H1 (cell line): ENCODE results near the gene BEAN1. TPM values are rescaled to one million over a fixed set of nuclear protein-coding genes. Genes with fewer than 3 reads are reported as not detected.

Source experiments
- CTCF ChIA-PET: fragments of 300-600 bp; sonication (Branson Sonifier 250); formaldehyde crosslinking; loops from one replicate; lab custom pipeline; 2021; ENCODE audit not compliant: partially characterized antibody; lab: Charles Lee
- POLR2A ChIA-PET: fragments of 300-600 bp; sonication (Branson Sonifier 250); formaldehyde crosslinking; loops from one replicate; lab custom pipeline; 2021; ENCODE audit warnings: inconsistent platforms; ENCODE audit not compliant: partially characterized antibody; lab: Charles Lee
- DNase-seq, 2 experiments: peaks; one replicate each; pipeline versions ENCODE4 v3.0.0 to v3.0.0-alpha.2; 2010 to 2022; ENCODE audit warnings: low spot score in 2 of 2, low read depth in 1 of 2, mixed read lengths in 1 of 2
- FAIRE-seq: peaks from 2 replicates; lab custom pipeline; 2011; peaks lifted over from hg19 to GRCh38; lab: Jason Lieb, UNC
- H2AFZ ChIP-seq: 2 replicates; pipeline ENCODE4 v1.8.1; 2012; ENCODE audit warnings: low read length, inconsistent platforms
- H2AK5ac ChIP-seq: 2 replicates; pipeline ENCODE4 v1.6.1; 2013; ENCODE audit warnings: low read depth, low read length
- H2BK120ac ChIP-seq: replicated peaks from 2 replicates; pipeline ENCODE3; 2013; ENCODE audit warnings: low read depth, low read length, inconsistent platforms
- H2BK12ac ChIP-seq: 2 replicates; pipeline ENCODE4 v1.6.1; 2013; ENCODE audit warnings: low read depth, low read length
- H2BK15ac ChIP-seq: 2 replicates; pipeline ENCODE4 v1.6.1; 2013; ENCODE audit warnings: low read length
- H2BK20ac ChIP-seq: 2 replicates; pipeline ENCODE4 v1.6.1; 2013; ENCODE audit warnings: low read length
- H2BK5ac ChIP-seq: 2 replicates; pipeline ENCODE4 v1.6.1; 2013; ENCODE audit warnings: low read depth, low read length
- H3K14ac ChIP-seq: 2 replicates; pipeline ENCODE4 v1.6.1; 2013; ENCODE audit warnings: inconsistent platforms; ENCODE audit not compliant: insufficient read length
- H3K18ac ChIP-seq: 2 replicates; pipeline ENCODE4 v1.6.1; 2013; ENCODE audit warnings: low read length; ENCODE audit errors: extremely low read depth
- H3K23ac ChIP-seq: 2 replicates; pipeline ENCODE4 v1.6.1; 2013; ENCODE audit warnings: inconsistent platforms; ENCODE audit not compliant: insufficient read length
- H3K23me2 ChIP-seq: 2 replicates; pipeline ENCODE4 v1.6.1; 2013; ENCODE audit warnings: low read depth, low read length
- H3K27ac ChIP-seq: 2 replicates; pipeline ENCODE4 v1.6.1; 2011; ENCODE audit warnings: low read depth, low read length, inconsistent platforms
- H3K27me3 ChIP-seq, 4 experiments: replicated peaks in 1 of 4; 1 replicate in 1 of 4; 2 replicates in 3 of 4; pipeline versions ENCODE4 v1.6.1 to v1.8.1; 2011 to 2013; ENCODE audit warnings: low read length in 3 of 4, mild to moderate bottlenecking in 3 of 4, inconsistent platforms in 2 of 4, mixed read lengths in 2 of 4, moderate library complexity in 1 of 4; ENCODE audit not compliant: control insufficient read depth in 3 of 4, insufficient read depth in 3 of 4; ENCODE audit errors: extremely low read depth in 1 of 4
- H3K36me3 ChIP-seq, 4 experiments: 2 replicates each; pipeline versions ENCODE4 v1.6.1 to v1.8.1; 2011 to 2013; ENCODE audit warnings: mild to moderate bottlenecking in 4 of 4, low read length in 3 of 4, moderate library complexity in 2 of 4, control low read depth in 1 of 4, inconsistent platforms in 1 of 4; ENCODE audit not compliant: insufficient read depth in 4 of 4, control insufficient read depth in 2 of 4
- H3K4ac ChIP-seq: replicated peaks from 2 replicates; pipeline ENCODE3; 2013; ENCODE audit warnings: low read length, low read depth, mixed read lengths, inconsistent platforms; ENCODE audit not compliant: insufficient read length
- H3K4me1 ChIP-seq, 4 experiments: replicated peaks in 1 of 4; 1 replicate in 1 of 4; 2 replicates in 3 of 4; pipeline versions ENCODE4 v1.6.1 to v1.8.1; 2011 to 2013; ENCODE audit warnings: low read length in 3 of 4, inconsistent platforms in 2 of 4, mixed read lengths in 1 of 4; ENCODE audit not compliant: insufficient read depth in 4 of 4, control insufficient read depth in 3 of 4
- H3K4me2 ChIP-seq, 2 experiments: 2 replicates each; pipeline versions ENCODE4 v1.6.1 to v1.8.1; 2011 to 2013; ENCODE audit warnings: low read depth in 2 of 2, low read length in 2 of 2, control low read depth in 1 of 2, inconsistent platforms in 1 of 2, mild to moderate bottlenecking in 1 of 2; ENCODE audit not compliant: insufficient read depth in 1 of 2
- H3K4me3 ChIP-seq, 4 experiments: fragments of 200-600, 300-600 bp in 1 of 4; sonication (generic), shearing (Covaris generic), sonication (Bioruptor Twin) in 1 of 4; 2 replicates each; pipeline versions ENCODE4 v1.5.1 to v1.8.1; 2011 to 2016; ENCODE audit warnings: low read length in 4 of 4, low read depth in 3 of 4, control low read depth in 2 of 4, inconsistent platforms in 2 of 4, mild to moderate bottlenecking in 2 of 4, mixed read lengths in 1 of 4, moderate library complexity in 1 of 4; ENCODE audit not compliant: insufficient read depth in 2 of 4; ENCODE audit errors: extremely low read depth in 1 of 4
- H3K56ac ChIP-seq: replicated peaks from 2 replicates; pipeline ENCODE3; 2013; ENCODE audit warnings: low read depth, mild to moderate bottlenecking, mixed read lengths, low read length, inconsistent platforms; ENCODE audit not compliant: insufficient read length
- H3K79me1 ChIP-seq: 2 replicates; pipeline ENCODE4 v1.6.1; 2013; ENCODE audit warnings: low read depth, low read length, control low read depth
- H3K79me2 ChIP-seq, 2 experiments: 2 replicates each; pipeline versions ENCODE4 v1.6.1 to v1.8.1; 2012 to 2013; ENCODE audit warnings: low read length in 2 of 2, mild to moderate bottlenecking in 2 of 2, inconsistent platforms in 1 of 2; ENCODE audit not compliant: insufficient read depth in 2 of 2, control insufficient read depth in 1 of 2
- H3K9ac ChIP-seq, 4 experiments: replicated peaks in 1 of 4; 1 replicate in 1 of 4; 2 replicates in 3 of 4; pipeline versions ENCODE4 v1.6.1 to v1.8.1; 2011 to 2013; ENCODE audit warnings: low read depth in 3 of 4, low read length in 3 of 4, control low read depth in 2 of 4, mild to moderate bottlenecking in 2 of 4, moderate library complexity in 2 of 4, inconsistent platforms in 1 of 4; ENCODE audit errors: extremely low read depth in 1 of 4
- H3K9me3 ChIP-seq, 2 experiments: 2 replicates each; pipeline versions ENCODE4 v1.6.1 to v1.8.1; 2012 to 2013; ENCODE audit warnings: mild to moderate bottlenecking in 2 of 2, moderate library complexity in 2 of 2, control low read depth in 1 of 2, inconsistent platforms in 1 of 2, low read depth in 1 of 2, low read length in 1 of 2, mixed read lengths in 1 of 2; ENCODE audit not compliant: insufficient read depth in 2 of 2
- H4K20me1 ChIP-seq, 2 experiments: replicated peaks in 1 of 2; 2 replicates each; pipeline versions ENCODE3 to v1.8.1; 2011 to 2013; ENCODE audit warnings: inconsistent platforms in 2 of 2, low read length in 2 of 2, mild to moderate bottlenecking in 1 of 2; ENCODE audit not compliant: insufficient read depth in 2 of 2, control insufficient read depth in 1 of 2
- H4K5ac ChIP-seq: 2 replicates; pipeline ENCODE4 v1.6.1; 2013; ENCODE audit warnings: low read length, low read depth, mixed read lengths, inconsistent platforms; ENCODE audit not compliant: insufficient read length
- H4K8ac ChIP-seq: 2 replicates; pipeline ENCODE4 v1.8.0; 2013; ENCODE audit warnings: mild to moderate bottlenecking, moderate library complexity, low read length, inconsistent platforms; ENCODE audit not compliant: insufficient read depth; ENCODE audit errors: extremely low read depth
- H4K91ac ChIP-seq: replicated peaks from 2 replicates; pipeline ENCODE3; 2013; ENCODE audit warnings: low read length, mixed read lengths, inconsistent platforms; ENCODE audit not compliant: insufficient read length
- MAFK ChIP-seq: IDR thresholded peaks from 2 replicates; pipeline ENCODE4 v1.6.1; 2012; ENCODE audit warnings: low read depth, mild to moderate bottlenecking, improper control_type of control experiment, low read length
- WGBS, 2 experiments: shearing (Covaris generic) in 1 of 2; methylation state at CpG; one replicate each; pipeline versions ENCODE4 v1.1.6 to v1.1.7; 2013 to 2015; ENCODE audit warnings: low lambda C conversion rate in 2 of 2, mixed read lengths in 2 of 2, inconsistent platforms in 1 of 2, low coverage in 1 of 2, missing lambda C conversion rate in 1 of 2; ENCODE audit not compliant: insufficient replicate concordance in 2 of 2, insufficient coverage in 1 of 2, insufficient read length in 1 of 2; ENCODE audit errors: extremely low coverage in 1 of 2, missing lambda C conversion rate in 1 of 2; 5-methylcytosine and 5-hydroxymethylcytosine counted together
- polyA plus RNA-seq, 7 experiments: library from polyadenylated mRNA; depleted of rRNA in 3 of 7; stranded (reverse) in 5 of 7; unstranded in 2 of 7; fragments of >200 nt in 5 of 7; fragments of 200-250 nt in 2 of 7; gene quantifications; 1 replicate in 5 of 7; 2 replicates in 1 of 7; 4 replicates in 1 of 7; pipeline versions ENCODE4 v1.2.1 to v1.2.3, GENCODE V29; 2011 to 2013; ENCODE audit warnings: missing spikeins in 2 of 7, mixed read lengths in 2 of 7
- total RNA-seq: library from RNA; stranded (reverse); fragmentation: NEBNext Ultra II Directional; extraction: Animal tissue kit (Norgen Biotek cat#: 25700); gene quantifications from 2 replicates; pipeline ENCODE4 v1.2.1, GENCODE V29; 2021
- TF ChIP-seq, protein P1 (sequence below), 3 experiments: IDR thresholded peaks; 1 replicate in 2 of 3; 2 replicates in 1 of 3; pipeline versions ENCODE4 v1.5.1 to v1.6.1; 2011; ENCODE audit warnings: low read length in 3 of 3, mild to moderate bottlenecking in 3 of 3, inconsistent platforms in 2 of 3, low read depth in 1 of 3, moderate library complexity in 1 of 3; ENCODE audit not compliant: insufficient read depth in 1 of 3; ENCODE audit errors: control extremely low read depth in 1 of 3

BEAN1 gene
- total and polyA plus RNA-seq, 2 of the 8 experiments (the other 6 are each of a cell fraction or from before 2014, with no cell fraction given): 0.08 TPM; not detected in 1

DNA sequence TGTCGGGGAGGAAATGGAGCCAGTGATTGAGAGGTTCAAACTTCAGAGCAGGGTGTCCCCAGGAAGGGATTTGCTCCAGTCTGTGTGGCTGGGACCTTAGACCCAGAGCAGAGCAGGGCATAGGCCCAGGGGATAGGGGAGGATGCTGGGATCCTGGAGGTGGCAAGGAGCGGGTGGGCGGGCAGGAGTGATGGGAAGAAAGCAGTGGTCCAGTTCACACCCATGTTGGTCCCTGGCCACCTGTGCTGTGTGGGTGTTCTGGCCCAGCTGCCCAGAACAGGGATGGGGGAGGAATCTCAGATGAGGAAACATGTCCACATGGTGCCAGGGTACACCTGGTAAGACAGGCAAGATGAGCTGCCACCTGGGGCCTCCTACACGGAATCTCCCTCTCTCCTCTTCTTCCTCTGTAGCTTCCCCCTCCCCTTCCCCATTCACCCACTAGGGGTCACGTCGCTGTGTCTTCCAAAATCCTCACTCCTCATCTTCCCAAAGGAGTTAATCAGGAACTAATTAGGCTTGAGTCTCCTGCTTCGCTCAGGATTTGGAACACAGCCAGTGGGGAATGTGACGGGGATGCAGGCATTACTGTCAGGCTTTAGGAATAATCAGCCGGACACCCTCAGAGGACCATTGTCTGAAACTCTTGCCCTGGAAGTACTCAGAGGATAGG is 2.3 kb downstream of the BEAN1 start:
- Histone ChIP-seq H4K91ac (no peak overlapping the region), H3K4me2 (peak overlapping the region; percentile 67 to 86; a peak in 3 of 4 replicates), H3K4me1 (peaks cover 0 to 29% (median 21%) of the 10 kb centered on the region in 4 experiments; a peak in 6 of 7 replicates), H3K79me2 (no peaks in the 10 kb centered on the region), H3K14ac (no peak overlapping the region), H3K4me3 (no peak overlapping the region), H2BK15ac (peak overlapping the region; percentile 84; the same call in 1 of the 2 replicates), H2BK120ac (no peak overlapping the region), H3K4ac (no peak overlapping the region), H3K9me3 (no peaks in the 10 kb centered on the region), H3K9ac (no peak overlapping the region), H4K5ac (no peak overlapping the region), H4K8ac (no peak overlapping the region), H3K36me3 (no peaks in the 10 kb centered on the region), H3K23me2 (peaks cover 7% of the 10 kb centered on the region), H3K23ac (no peak overlapping the region), H3K18ac (no peak overlapping the region), H3K79me1 (no peaks in the 10 kb centered on the region), H2AK5ac (no peak overlapping the region), H3K27me3 (peaks cover 49 to 63% (median 55%) of the 10 kb centered on the region in 4 experiments), H3K56ac (no peak overlapping the region), H4K20me1 (peaks cover 4 to 11% of the 10 kb centered on the region in 2 experiments), H2AFZ (no peak overlapping the region), H2BK12ac (no peak overlapping the region), H3K27ac (no peak overlapping the region), H2BK20ac (no peak overlapping the region), H2BK5ac (no peak overlapping the region)
- POLR2A ChIA-PET: interaction anchor here (1.1 to 1.6 kb wide), 3 partner anchors 15 to 174 kb away, joined by 3 to 4 read pairs (median 3); no protein-coding TSS in a partner anchor
- CTCF ChIA-PET: interaction anchor here (0.5 to 4.3 kb wide), 13 partner anchors 8 to 72 kb away, joined by 3 to 36 read pairs (median 4); no protein-coding TSS in a partner anchor
- TF ChIP-seq MAFK: no peak
- TF ChIP-seq, protein P1, sequence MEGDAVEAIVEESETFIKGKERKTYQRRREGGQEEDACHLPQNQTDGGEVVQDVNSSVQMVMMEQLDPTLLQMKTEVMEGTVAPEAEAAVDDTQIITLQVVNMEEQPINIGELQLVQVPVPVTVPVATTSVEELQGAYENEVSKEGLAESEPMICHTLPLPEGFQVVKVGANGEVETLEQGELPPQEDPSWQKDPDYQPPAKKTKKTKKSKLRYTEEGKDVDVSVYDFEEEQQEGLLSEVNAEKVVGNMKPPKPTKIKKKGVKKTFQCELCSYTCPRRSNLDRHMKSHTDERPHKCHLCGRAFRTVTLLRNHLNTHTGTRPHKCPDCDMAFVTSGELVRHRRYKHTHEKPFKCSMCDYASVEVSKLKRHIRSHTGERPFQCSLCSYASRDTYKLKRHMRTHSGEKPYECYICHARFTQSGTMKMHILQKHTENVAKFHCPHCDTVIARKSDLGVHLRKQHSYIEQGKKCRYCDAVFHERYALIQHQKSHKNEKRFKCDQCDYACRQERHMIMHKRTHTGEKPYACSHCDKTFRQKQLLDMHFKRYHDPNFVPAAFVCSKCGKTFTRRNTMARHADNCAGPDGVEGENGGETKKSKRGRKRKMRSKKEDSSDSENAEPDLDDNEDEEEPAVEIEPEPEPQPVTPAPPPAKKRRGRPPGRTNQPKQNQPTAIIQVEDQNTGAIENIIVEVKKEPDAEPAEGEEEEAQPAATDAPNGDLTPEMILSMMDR (IDR thresholded peaks at IDR 0.05; ENCODE audit: control extremely low read depth in 1 of 3, insufficient read depth in 1 of 3, low read depth in 1 of 3, low read length in 3 of 3): peak in 2 of 3 experiments; percentile 11 to 30; a peak in 2 of 4 replicates
- DNase-seq: no peak
- FAIRE-seq: no peak
- 53% methylated on average over 9 of the region's 9 CpGs; no CpG with 5 or more reads in 1 of the 2 experiments for WGBS, 2 experiments
